SK-N-SH (cell line): Measurements from ENCODE around the gene TBC1D8.

Experiments
- CTCF ChIP-seq: fragments of 200-600 bp; sonication (generic); IDR thresholded peaks from 2 replicates; pipeline ENCODE4 v1.6.1; 2017; ENCODE audit warnings: antibody characterized with exemption, mild to moderate bottlenecking, moderate library complexity
- EZH2phosphoT487 ChIP-seq: fragments of 200-600 bp; sonication (generic); IDR thresholded peaks from 2 replicates; pipeline ENCODE4 v1.6.1; 2017; ENCODE audit warnings: low read depth, mixed run types, mild to moderate bottlenecking, antibody characterized with exemption, moderate library complexity, borderline replicate concordance
- SIN3A ChIP-seq: IDR thresholded peaks from 2 replicates; pipeline ENCODE4 v1.6.1; 2012; ENCODE audit warnings: low read depth, mild to moderate bottlenecking, low read length, moderate library complexity, borderline replicate concordance
- SMC3 ChIP-seq: IDR thresholded peaks from 2 replicates; pipeline ENCODE4 v1.6.1; 2012; ENCODE audit warnings: low read depth, low read length, improper control_type of control experiment
- TEAD4 ChIP-seq: IDR thresholded peaks from 2 replicates; pipeline ENCODE4 v1.4.0; 2012; ENCODE audit warnings: mild to moderate bottlenecking, borderline replicate concordance; ENCODE audit not compliant: insufficient read depth
- USF1 ChIP-seq: IDR thresholded peaks from 2 replicates; pipeline ENCODE4 v1.4.0; 2012; ENCODE audit warnings: low read depth, borderline replicate concordance
- YY1 ChIP-seq: IDR thresholded peaks from 2 replicates; pipeline ENCODE4 v1.4.0; 2012; ENCODE audit warnings: low read depth, mild to moderate bottlenecking

- TF ChIP-seq CTCF: no peak
- TF ChIP-seq TEAD4: no peak
- TF ChIP-seq YY1: no peak
- no peak for TF ChIP-seq EZH2phosphoT487
- TF ChIP-seq USF1: no peak
- no peak for TF ChIP-seq SMC3
- TF ChIP-seq SIN3A: no peak
These were observed 3.2 kb downstream of the TBC1D8 start for GRCh38 chr2:101147971-101148370.
